Vagina (tissue), 2 donors: Measurements from ENCODE around the gene FASN. TPM values are rescaled to one million over a fixed set of nuclear protein-coding genes. Genes with fewer than 3 reads are reported as not detected.

Experiments used
- DNase-seq, 2 donors: peaks; one replicate each; pipeline ENCODE4 v3.0.0-alpha.2; 2017; ENCODE audit errors: extremely low spot score in 2 of 2
- H3K27ac ChIP-seq: fragments of 200-600 bp; sonication (generic); one replicate; pipeline ENCODE4 v1.5.1; 2019
- H3K27me3 ChIP-seq: fragments of 200-600 bp; sonication (generic); one replicate; pipeline ENCODE4 v1.5.1; 2019
- H3K36me3 ChIP-seq, 2 donors: fragments of 200-600 bp; sonication (generic); one replicate each; pipeline ENCODE4 v1.5.1; 2017 to 2019
- H3K4me1 ChIP-seq: fragments of 200-600 bp; sonication (generic); one replicate; pipeline ENCODE4 v1.5.1; 2019
- H3K4me3 ChIP-seq, 2 donors: fragments of 200-600 bp; sonication (generic); 1 replicate in 1 of 2; 2 replicates in 1 of 2; pipeline ENCODE4 v1.5.1; 2016 to 2019
- H3K9me3 ChIP-seq: fragments of 200-600 bp; sonication (generic); one replicate; pipeline ENCODE4 v1.5.1; 2019
- CTCF ChIP-seq, 3 experiments: fragments of 450-650 bp in 2 of 3; fragments of 200-600 bp in 1 of 3; sonication (generic) in 1 of 3; IDR thresholded peaks; one replicate each; pipeline ENCODE4 v1.5.1; 2017 to 2019; ENCODE audit warnings: antibody characterized with exemption in 3 of 3, mild to moderate bottlenecking in 2 of 3, moderate library complexity in 2 of 3
- POLR2A ChIP-seq, 2 donors: fragments of 450-650 bp; IDR thresholded peaks; one replicate each; pipeline ENCODE4 v1.6.1; 2017; ENCODE audit warnings: antibody characterized with exemption in 2 of 2, mild to moderate bottlenecking in 2 of 2, moderate library complexity in 2 of 2
- POLR2AphosphoS5 ChIP-seq, 2 donors: sonication (generic); formaldehyde crosslinking; IDR thresholded peaks; one replicate each; pipeline ENCODE4 v1.9.0; 2017; ENCODE audit warnings: antibody characterized with exemption in 2 of 2, mild to moderate bottlenecking in 2 of 2, low read depth in 1 of 2; ENCODE audit not compliant: insufficient read depth in 1 of 2
- intact Hi-C: fragments of 100-400 bp; cut with DNase I; formaldehyde crosslinking; loops from one replicate; pipeline ENCODE4 v1.15.1; 2023
- total RNA-seq: library from RNA; depleted of rRNA; stranded (reverse); fragments of >200 nt; gene quantifications from one replicate; pipeline ENCODE4 v1.2.3, GENCODE V29; 2016

The FASN gene
- total RNA-seq, 1 donor from 2014 or later = 127 TPM

DNA sequence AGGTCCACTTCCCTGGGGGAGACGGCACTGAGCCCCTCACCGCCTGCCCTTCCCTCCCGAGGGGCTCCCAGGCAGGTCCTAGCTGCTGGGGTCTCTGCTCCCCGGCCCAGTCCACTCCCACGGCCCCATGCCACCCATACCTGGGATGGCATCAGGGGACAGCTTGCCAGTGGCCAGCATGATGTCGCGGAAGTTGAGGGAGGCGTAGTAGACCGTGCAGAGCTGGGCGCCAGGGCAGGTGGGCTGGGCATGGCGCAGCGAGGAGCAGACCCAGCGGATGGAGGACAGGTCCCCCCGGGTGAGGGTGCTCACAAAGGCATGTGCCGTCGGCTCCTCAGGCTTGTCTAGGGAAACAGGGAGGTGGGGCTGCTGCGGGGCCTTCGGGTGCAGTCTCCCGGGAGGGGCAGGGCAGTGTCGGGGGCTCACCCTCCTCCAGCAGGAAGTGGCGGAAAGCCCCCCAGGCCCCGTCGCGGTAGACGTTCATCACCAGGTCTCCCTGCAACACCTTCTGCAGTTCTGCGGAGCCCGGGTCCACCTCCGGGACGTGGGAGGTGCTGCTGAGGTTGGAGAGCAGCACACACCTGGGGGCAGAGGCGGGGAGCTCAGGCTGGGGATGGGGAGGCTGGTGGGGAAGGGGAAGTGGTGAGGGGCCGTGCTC lies 13.5 kb downstream of the FASN start:
- Histone ChIP-seq H3K27me3 (no peaks in the 10 kb centered on the region), H3K9me3 (no peaks in the 10 kb centered on the region), H3K36me3 (peaks cover 0 to 97% of the 10 kb centered on the region in 2 donors), H3K4me1 (no peaks in the 10 kb centered on the region), H3K27ac (no peak overlapping the region), H3K4me3 (no peak overlapping the region)
- TF ChIP-seq POLR2AphosphoS5 (IDR thresholded peaks at IDR 0.05; ENCODE audit: insufficient read depth in 1 of 2, low read depth in 1 of 2) (no peak), CTCF (IDR thresholded peaks at IDR 0.05) (no peak)
- DNase-seq = no peak
- intact Hi-C loops = no loop called here

DNA sequence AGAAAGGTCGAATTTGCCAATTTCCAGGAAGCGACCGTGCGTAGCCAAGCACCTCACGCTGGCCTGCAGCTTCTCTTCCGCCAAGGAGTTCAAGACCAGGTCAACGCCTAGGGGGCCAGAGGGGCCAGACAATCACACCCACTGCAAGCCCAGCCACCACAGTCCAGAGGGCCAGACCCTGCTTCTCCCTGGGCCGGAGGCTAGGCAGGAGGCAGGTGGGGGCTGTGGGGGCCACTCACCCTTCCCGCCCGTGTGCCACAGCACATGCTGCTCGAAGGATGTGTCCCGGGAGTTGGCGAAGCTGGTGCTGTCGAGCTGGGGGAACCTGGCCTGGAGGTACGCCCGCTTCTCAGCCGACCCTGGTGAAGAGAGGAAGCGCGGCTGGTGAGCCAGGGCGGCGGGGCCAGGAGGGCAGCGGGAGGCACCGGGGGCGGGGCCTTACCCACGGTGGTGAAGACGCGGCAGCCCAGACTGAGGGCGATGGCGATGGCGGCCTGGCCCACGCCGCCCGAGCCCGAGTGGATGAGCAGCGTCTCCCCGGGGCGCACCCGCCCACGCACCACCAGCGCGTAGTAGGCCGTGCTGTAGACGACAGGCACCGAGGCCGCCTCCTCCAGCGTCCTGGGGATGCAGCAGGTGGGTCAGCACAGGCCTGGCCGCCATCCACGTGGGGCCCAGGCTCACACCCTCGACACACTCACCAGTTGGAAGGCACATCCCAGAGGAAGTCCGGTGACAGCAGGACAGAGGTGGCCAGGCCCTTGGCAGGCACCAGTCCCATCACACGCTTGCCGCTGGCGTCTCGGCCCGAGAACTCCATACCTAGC lies 14.3 kb downstream of the FASN start:
- Histone ChIP-seq H3K27ac (no peak overlapping the region), H3K4me3 (no peak overlapping the region), H3K4me1 (no peaks in the 10 kb centered on the region), H3K27me3 (no peaks in the 10 kb centered on the region), H3K36me3 (peaks cover 0 to 97% of the 10 kb centered on the region in 2 donors), H3K9me3 (no peaks in the 10 kb centered on the region)
- DNase-seq = no peak
- no peak for TF ChIP-seq POLR2AphosphoS5 (IDR thresholded peaks at IDR 0.05; ENCODE audit: insufficient read depth in 1 of 2, low read depth in 1 of 2)
- no peak for TF ChIP-seq POLR2A (IDR thresholded peaks at IDR 0.05)
- no peak for TF ChIP-seq CTCF (IDR thresholded peaks at IDR 0.05)
- intact Hi-C loops = no loop called here

GRCh38 chr17:82083009-82083408 lies 15.0 kb downstream of the FASN start:
- Histone ChIP-seq H3K36me3 (peaks cover 0 to 94% of the 10 kb centered on the region in 2 donors), H3K27me3 (no peaks in the 10 kb centered on the region), H3K4me3 (no peak overlapping the region), H3K27ac (no peak overlapping the region), H3K4me1 (peaks cover 6% of the 10 kb centered on the region), H3K9me3 (no peaks in the 10 kb centered on the region)
- TF ChIP-seq POLR2AphosphoS5 (IDR thresholded peaks at IDR 0.05; ENCODE audit: insufficient read depth in 1 of 2, low read depth in 1 of 2) (no peak), CTCF (IDR thresholded peaks at IDR 0.05) (no peak), POLR2A (IDR thresholded peaks at IDR 0.05) (no peak)
- intact Hi-C loops = no loop called here
- no peak for DNase-seq

DNA sequence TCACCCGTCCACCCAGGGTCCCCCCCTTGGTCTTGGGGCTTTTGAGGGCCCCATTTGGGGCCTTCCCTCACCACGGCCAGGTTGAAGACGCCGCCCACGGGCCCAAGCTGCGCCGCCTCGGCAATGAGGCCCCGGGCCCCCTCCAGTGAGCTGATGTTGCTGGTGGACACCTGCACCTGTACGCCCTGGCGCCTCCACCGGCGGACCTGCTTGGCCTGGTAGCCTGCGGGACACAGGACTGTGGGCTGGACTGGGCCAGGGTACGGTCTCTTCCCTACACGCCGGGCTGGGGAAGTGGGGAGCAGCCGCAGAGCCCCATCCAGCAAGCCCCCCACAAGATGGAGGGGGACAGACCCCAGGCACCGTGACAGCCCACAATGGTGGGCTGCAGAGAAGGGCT lies 15.6 kb downstream of the FASN start:
- TF ChIP-seq POLR2A (IDR thresholded peaks at IDR 0.05) (no peak), POLR2AphosphoS5 (IDR thresholded peaks at IDR 0.05; ENCODE audit: insufficient read depth in 1 of 2, low read depth in 1 of 2) (no peak), CTCF (IDR thresholded peaks at IDR 0.05) (no peak)
- H3K36me3 ChIP-seq = peaks cover 0 to 88% of the 10 kb centered on the region in 2 donors
- no peak for DNase-seq
- no peak overlapping the region for H3K4me3 ChIP-seq
- H3K9me3 ChIP-seq = no peaks in the 10 kb centered on the region
- no peak overlapping the region for H3K27ac ChIP-seq
- H3K4me1 ChIP-seq = peaks cover 11% of the 10 kb centered on the region
- intact Hi-C loops = no loop called here
- H3K27me3 ChIP-seq = no peaks in the 10 kb centered on the region

DNA sequence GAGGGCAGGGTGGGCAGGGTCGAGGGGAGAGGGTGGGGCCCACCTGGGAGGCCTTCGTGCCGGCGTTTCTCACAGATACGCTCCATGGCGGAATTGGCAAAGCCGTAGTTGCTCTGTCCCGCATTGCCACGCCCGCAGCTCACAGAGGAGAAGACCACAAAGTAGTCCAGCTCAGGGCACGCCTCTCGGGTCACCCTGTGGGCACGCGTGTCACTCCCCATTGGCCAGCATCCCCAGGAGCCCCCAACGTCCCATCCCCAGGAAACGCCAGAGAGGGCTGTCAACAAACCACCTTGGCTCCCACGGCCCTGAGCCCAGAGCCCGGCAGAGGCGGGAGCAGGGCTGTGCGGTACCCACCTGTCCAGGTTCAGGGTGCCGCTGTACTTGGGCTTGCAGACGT lies 16.1 kb downstream of the FASN start:
- intact Hi-C loops = no loop called here
- H3K4me3 ChIP-seq = no peak overlapping the region
- no peak for TF ChIP-seq CTCF (IDR thresholded peaks at IDR 0.05)
- TF ChIP-seq POLR2AphosphoS5 (IDR thresholded peaks at IDR 0.05; ENCODE audit: insufficient read depth in 1 of 2, low read depth in 1 of 2) = no peak
- TF ChIP-seq POLR2A (IDR thresholded peaks at IDR 0.05) = no peak

More for the DNA sequence above, 16.1 kb downstream of the FASN start:
- no peak for DNase-seq
- Histone ChIP-seq H3K27me3 (no peaks in the 10 kb centered on the region), H3K36me3 (peaks cover 0 to 83% of the 10 kb centered on the region in 2 donors), H3K9me3 (no peaks in the 10 kb centered on the region), H3K27ac (no peak overlapping the region), H3K4me1 (peaks cover 16% of the 10 kb centered on the region)
